ENCODE results near the gene CADM1.
"Not testable (repeated sequence)": the region's sequence is repeated elsewhere in the genome, so short reads cannot be mapped to it uniquely, and the experiment has no call there.

Gene CADM1

GRCh38 chr11:115476463-115477286 lies 27.5 kb downstream of the CADM1 start:
- Histone ChIP-seq H3K36me3 (replicated peaks; ENCODE audit: insufficient read depth, low read length) (peaks cover 4% of the 10 kb centered on the region; the same call in 1 of the 2 replicates), H4K20me1 (ENCODE audit: insufficient read depth, low read length) (no peaks in the 10 kb centered on the region; the same call in none of the 2 replicates), H3K79me2 (ENCODE audit: low read length) (peaks cover 94% of the 10 kb centered on the region), H3K27ac (ENCODE audit: low read length) (no peak overlapping the region), H3K4me3 (ENCODE audit: low read length) (no peak overlapping the region), H3K4me1 (ENCODE audit: low read length) (peaks cover 6% of the 10 kb centered on the region), H3K9ac (ENCODE audit: low read length) (no peak overlapping the region), H3K9me3 (replicated peaks; ENCODE audit: insufficient read depth, low read length) (no peaks in the 10 kb centered on the region), H3F3A (ENCODE audit: insufficient read depth, low read length) (no peaks in the 10 kb centered on the region), H3K9me2 (replicated peaks; ENCODE audit: insufficient read depth, low read length) (no peaks in the 10 kb centered on the region), H2AFZ (ENCODE audit: low read length) (no peak overlapping the region), H3K4me2 (ENCODE audit: low read depth, low read length) (no peak overlapping the region), H3K27me3 (replicated peaks; ENCODE audit: insufficient read depth, low read length) (no peaks in the 10 kb centered on the region)
- TF ChIP-seq EZH2 (optimal IDR thresholded peaks at IDR 0.05; ENCODE audit: low read depth, low read length) (no peak), EZH2phosphoT487 (IDR thresholded peaks at IDR 0.05; ENCODE audit: low read length) (no peak), CTCF (IDR thresholded peaks at IDR 0.05; ENCODE audit: low read length) (no peak)
- DNase-seq, result no peak

- Histone ChIP-seq H3K79me2 (ENCODE audit: low read length) (peaks cover 94% of the 10 kb centered on the region), H3K4me1 (ENCODE audit: low read length) (peaks cover 17% of the 10 kb centered on the region), H3K4me3 (ENCODE audit: low read length) (no peak overlapping the region), H4K20me1 (ENCODE audit: insufficient read depth, low read length) (no peaks in the 10 kb centered on the region; the same call in none of the 2 replicates), H3K4me2 (ENCODE audit: low read depth, low read length) (no peak overlapping the region), H3K9me2 (replicated peaks; ENCODE audit: insufficient read depth, low read length) (no peaks in the 10 kb centered on the region), H3F3A (ENCODE audit: insufficient read depth, low read length) (peaks cover 1% of the 10 kb centered on the region; the same call in 1 of the 2 replicates), H3K27me3 (replicated peaks; ENCODE audit: insufficient read depth, low read length) (no peaks in the 10 kb centered on the region), H2AFZ (ENCODE audit: low read length) (no peak overlapping the region), H3K9ac (ENCODE audit: low read length) (no peak overlapping the region), H3K36me3 (replicated peaks; ENCODE audit: insufficient read depth, low read length) (peaks cover 4% of the 10 kb centered on the region; the same call in 1 of the 2 replicates), H3K9me3 (replicated peaks; ENCODE audit: insufficient read depth, low read length) (no peaks in the 10 kb centered on the region), H3K27ac (ENCODE audit: low read length) (no peak overlapping the region)
- no peak for DNase-seq
- TF ChIP-seq EZH2 (optimal IDR thresholded peaks at IDR 0.05; ENCODE audit: low read depth, low read length), result no peak
- no peak for TF ChIP-seq EZH2phosphoT487 (IDR thresholded peaks at IDR 0.05; ENCODE audit: low read length)
Observed at GRCh38 chr11:115475564-115475963, 28.7 kb downstream of the CADM1 start.

GRCh38 chr11:115474306-115474705 lies 29.9 kb downstream of the CADM1 start:
- H3K27ac ChIP-seq (ENCODE audit: low read length); H3K36me3 ChIP-seq (replicated peaks; ENCODE audit: insufficient read depth, low read length); H2AFZ ChIP-seq (ENCODE audit: low read length); H3K9me2 ChIP-seq (replicated peaks; ENCODE audit: insufficient read depth, low read length); H3K4me2 ChIP-seq (ENCODE audit: low read depth, low read length); H3K27me3 ChIP-seq (replicated peaks; ENCODE audit: insufficient read depth, low read length); H3K4me3 ChIP-seq (ENCODE audit: low read length); H3K9me3 ChIP-seq (replicated peaks; ENCODE audit: insufficient read depth, low read length); H3K9ac ChIP-seq (ENCODE audit: low read length); DNase-seq; H4K20me1 ChIP-seq (ENCODE audit: insufficient read depth, low read length): not testable (repeated sequence)
- H3K4me1 ChIP-seq (ENCODE audit: low read length), result peaks cover 25% of the 10 kb centered on the region
- peaks cover 10% of the 10 kb centered on the region for H3F3A ChIP-seq (ENCODE audit: insufficient read depth, low read length)
- peaks cover 90% of the 10 kb centered on the region for H3K79me2 ChIP-seq (ENCODE audit: low read length)

- Histone ChIP-seq H3K4me3 (ENCODE audit: low read length) (no peak overlapping the region), H3K36me3 (replicated peaks; ENCODE audit: insufficient read depth, low read length) (peaks cover 4% of the 10 kb centered on the region; the same call in 1 of the 2 replicates), H4K20me1 (ENCODE audit: insufficient read depth, low read length) (no peaks in the 10 kb centered on the region; the same call in none of the 2 replicates), H3K27me3 (replicated peaks; ENCODE audit: insufficient read depth, low read length) (no peaks in the 10 kb centered on the region), H3K4me2 (ENCODE audit: low read depth, low read length) (no peak overlapping the region), H3K27ac (ENCODE audit: low read length) (no peak overlapping the region), H3K9ac (ENCODE audit: low read length) (no peak overlapping the region), H3K9me3 (replicated peaks; ENCODE audit: insufficient read depth, low read length) (no peaks in the 10 kb centered on the region), H3K9me2 (replicated peaks; ENCODE audit: insufficient read depth, low read length) (no peaks in the 10 kb centered on the region), H3F3A (ENCODE audit: insufficient read depth, low read length) (peaks cover 15% of the 10 kb centered on the region), H3K79me2 (ENCODE audit: low read length) (peaks cover 87% of the 10 kb centered on the region), H2AFZ (ENCODE audit: low read length) (no peak overlapping the region), H3K4me1 (ENCODE audit: low read length) (peaks cover 36% of the 10 kb centered on the region)
- TF ChIP-seq CTCF (IDR thresholded peaks at IDR 0.05; ENCODE audit: low read length) (no peak), EZH2phosphoT487 (IDR thresholded peaks at IDR 0.05; ENCODE audit: low read length) (no peak), EZH2 (optimal IDR thresholded peaks at IDR 0.05; ENCODE audit: low read depth, low read length) (no peak)
- DNase-seq, result no peak
Observed at GRCh38 chr11:115473167-115473566, 31.0 kb downstream of the CADM1 start.
